DMS114 treated with DMSO at 0.1 percent for 48 hours (cell line): ENCODE measurements around the gene MAP3K2.

Source experiments
- DNase-seq: peaks from one replicate; lab custom pipeline; 2025; ENCODE audit not compliant: unreplicated experiment; lab: John Stamatoyannopoulos, UW

The MAP3K2 gene

GRCh38 chr2:127387655-127388422, at the start of gene MAP3K2:
MAP3K2 (minus strand) TSS chr2:127387975; CDS start chr2:127343129, 44,846 bp downstream.
- DNase-seq, result peak; percentile 54

DNA sequence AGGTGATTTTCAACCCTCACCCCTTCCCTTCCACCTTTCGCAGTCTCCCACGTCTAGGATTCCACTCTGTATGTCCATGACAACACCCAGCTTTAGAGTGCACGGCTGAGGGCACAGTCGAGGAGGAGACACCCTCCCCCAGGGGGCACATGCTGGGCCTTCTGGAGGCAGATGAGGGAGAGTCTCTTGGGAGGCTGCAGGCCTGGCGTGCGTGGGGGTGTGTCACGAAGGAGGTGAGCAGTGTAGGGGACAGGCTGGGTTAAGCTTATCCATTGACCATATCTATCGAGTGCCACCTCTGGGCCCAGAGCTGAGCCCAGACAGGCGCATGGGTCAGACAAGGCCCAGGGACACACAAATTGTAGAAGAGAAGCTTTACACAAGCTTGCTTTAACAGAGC, 49.3 kb upstream of the MAP3K2 start:
- no peak for DNase-seq

DNA sequence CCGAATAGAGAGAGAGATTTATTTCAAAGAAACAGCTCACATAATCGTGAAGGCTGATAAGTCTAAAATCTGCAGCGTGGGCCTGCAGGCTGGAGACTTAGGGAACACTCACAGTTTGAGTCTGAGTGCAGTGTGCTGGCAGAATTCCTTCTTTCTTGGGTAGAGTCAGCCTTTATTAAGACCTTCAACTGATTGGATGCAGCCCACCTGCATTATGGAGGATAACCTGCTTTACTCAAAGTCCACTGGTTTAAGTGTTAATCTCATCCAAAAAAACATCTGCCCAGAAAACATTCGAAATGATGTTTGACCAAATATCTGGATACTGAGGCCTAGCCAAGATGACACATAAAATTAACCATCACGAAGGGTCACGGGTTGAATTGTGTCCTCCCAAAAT, 46.7 kb upstream of the MAP3K2 start:
- DNase-seq, result no peak

GRCh38 chr2:127431408-127432023, 43.7 kb upstream of the MAP3K2 start:
- no peak for DNase-seq

- no peak for DNase-seq
Observed at GRCh38 chr2:127429844-127430425, 42.2 kb upstream of the MAP3K2 start.

- DNase-seq, result no peak
Observed at GRCh38 chr2:127429291-127429690, 41.5 kb upstream of the MAP3K2 start.

DNA sequence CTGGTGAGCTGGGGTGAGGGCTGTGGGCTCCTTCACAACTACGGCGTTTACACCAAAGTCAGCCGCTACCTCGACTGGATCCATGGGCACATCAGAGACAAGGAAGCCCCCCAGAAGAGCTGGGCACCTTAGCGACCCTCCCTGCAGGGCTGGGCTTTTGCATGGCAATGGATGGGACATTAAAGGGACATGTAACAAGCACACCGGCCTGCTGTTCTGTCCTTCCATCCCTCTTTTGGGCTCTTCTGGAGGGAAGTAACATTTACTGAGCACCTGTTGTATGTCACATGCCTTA, 41.0 kb upstream of the MAP3K2 start:
- no peak for DNase-seq

- DNase-seq, result no peak
Observed at GRCh38 chr2:127428057-127428814, 40.5 kb upstream of the MAP3K2 start.

DNA sequence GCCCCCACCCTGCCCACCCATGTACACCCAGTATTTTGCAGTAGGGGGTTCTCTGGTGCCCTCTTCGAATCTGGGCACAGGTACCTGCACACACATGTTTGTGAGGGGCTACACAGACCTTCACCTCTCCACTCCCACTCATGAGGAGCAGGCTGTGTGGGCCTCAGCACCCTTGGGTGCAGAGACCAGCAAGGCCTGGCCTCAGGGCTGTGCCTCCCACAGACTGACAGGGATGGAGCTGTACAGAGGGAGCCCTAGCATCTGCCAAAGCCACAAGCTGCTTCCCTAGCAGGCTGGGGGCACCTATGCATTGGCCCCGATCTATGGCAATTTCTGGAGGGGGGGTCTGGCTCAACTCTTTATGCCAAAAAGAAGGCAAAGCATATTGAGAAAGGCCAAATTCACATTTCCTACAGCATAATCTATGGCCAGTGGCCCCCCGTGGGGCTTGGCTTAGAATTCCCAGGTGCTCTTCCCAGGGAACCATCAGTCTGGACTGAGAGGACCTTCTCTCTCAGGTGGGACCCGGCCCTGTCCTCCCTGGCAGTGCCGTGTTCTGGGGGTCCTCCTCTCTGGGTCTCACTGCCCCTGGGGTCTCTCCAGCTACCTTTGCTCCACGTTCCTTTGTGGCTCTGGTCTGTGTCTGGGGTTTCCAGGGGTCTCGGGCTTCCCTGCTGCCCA, 39.7 kb upstream of the MAP3K2 start:
- DNase-seq, result no peak

DNA sequence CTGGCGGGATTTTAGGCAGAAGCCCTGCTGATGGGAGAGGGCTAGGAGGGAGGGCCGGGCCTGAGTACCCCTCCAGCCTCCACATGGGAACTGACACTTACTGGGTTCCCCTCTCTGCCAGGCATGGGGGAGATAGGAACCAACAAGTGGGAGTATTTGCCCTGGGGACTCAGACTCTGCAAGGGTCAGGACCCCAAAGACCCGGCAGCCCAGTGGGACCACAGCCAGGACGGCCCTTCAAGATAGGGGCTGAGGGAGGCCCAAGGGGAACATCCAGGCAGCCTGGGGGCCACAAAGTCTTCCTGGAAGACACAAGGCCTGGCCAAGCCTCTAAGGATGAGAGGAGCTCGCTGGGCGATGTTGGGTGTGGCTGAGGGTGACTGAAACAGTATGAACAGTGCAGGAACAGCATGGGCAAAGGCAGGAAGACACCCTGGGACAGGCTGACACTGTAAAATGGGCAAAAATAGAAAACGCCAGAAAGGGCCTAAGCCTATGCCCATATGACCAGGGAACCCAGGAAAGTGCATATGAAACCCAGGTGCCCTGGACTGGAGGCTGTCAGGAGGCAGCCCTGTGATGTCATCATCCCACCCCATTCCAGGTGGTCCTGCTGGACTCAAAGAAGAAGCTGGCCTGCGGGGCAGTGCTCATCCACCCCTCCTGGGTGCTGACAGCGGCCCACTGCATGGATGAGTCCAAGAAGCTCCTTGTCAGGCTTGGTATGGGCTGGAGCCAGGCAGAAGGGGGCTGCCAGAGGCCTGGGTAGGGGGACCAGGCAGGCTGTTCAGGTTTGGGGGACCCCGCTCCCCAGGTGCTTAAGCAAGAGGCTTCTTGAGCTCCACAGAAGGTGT, 39.0 kb upstream of the MAP3K2 start:
- DNase-seq, result no peak

DNA sequence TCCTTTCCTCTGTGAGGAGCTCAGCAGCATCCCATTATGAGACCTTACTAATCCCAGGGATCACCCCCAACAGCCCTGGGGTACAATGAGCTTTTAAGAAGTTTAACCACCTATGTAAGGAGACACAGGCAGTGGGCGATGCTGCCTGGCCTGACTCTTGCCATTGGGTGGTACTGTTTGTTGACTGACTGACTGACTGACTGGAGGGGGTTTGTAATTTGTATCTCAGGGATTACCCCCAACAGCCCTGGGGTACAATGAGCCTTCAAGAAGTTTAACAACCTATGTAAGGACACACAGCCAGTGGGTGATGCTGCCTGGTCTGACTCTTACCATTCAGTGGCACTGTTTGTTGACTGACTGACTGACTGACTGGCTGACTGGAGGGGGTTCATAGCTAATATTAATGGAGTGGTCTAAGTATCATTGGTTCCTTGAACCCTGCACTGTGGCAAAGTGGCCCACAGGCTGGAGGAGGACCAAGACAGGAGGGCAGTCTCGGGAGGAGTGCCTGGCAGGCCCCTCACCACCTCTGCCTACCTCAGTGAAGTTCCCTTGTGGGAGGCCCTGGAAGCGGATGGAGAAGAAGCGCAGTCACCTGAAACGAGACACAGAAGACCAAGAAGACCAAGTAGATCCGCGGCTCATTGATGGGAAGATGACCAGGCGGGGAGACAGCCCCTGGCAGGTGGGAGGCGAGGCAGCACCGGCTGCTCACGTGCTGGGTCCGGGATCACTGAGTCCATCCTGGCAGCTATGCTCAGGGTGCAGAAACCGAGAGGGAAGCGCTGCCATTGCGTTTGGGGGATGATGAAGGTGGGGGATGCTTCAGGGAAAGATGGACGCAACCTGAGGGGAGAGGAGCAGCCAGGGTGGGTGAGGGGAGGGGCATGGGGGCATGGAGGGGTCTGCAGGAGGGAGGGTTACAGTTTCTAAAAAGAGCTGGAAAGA, 38.0 kb upstream of the MAP3K2 start:
- no peak for DNase-seq

- no peak for DNase-seq
Observed at GRCh38 chr2:127424598-127425520, 37.1 kb upstream of the MAP3K2 start.

DNA sequence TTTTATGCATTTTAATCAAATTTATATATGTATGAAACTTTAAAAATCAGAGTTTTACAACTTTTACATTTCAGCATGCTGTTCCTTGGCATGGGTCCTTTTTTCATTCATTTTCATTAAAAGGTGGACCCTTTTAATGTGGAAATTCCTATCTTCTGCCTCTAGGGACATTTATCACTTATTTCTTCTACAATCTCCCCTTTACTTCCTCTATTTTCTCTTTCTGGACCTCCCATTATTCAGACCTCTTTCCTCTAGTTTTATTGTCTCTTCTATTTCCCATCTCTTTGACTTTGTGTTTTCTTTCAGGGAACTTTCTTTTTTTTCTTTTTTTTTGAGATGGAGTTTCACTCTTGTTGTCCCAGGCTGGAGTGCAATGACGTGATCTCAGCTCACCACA, 36.1 kb upstream of the MAP3K2 start:
- no peak for DNase-seq

DNA sequence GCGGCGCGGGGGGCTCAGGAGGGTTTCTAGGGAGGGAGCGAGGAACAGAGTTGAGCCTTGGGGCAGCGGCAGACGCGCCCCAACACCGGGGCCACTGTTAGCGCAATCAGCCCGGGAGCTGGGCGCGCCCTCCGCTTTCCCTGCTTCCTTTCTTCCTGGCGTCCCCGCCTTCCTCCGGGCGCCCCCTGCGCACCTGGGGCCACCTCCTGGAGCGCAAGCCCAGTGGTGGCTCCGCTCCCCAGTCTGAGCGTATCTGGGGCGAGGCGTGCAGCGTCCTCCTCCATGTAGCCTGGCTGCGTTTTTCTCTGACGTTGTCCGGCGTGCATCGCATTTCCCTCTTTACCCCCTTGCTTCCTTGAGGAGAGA, 35.7 kb upstream of the MAP3K2 start:
- DNase-seq, result no peak

DNA sequence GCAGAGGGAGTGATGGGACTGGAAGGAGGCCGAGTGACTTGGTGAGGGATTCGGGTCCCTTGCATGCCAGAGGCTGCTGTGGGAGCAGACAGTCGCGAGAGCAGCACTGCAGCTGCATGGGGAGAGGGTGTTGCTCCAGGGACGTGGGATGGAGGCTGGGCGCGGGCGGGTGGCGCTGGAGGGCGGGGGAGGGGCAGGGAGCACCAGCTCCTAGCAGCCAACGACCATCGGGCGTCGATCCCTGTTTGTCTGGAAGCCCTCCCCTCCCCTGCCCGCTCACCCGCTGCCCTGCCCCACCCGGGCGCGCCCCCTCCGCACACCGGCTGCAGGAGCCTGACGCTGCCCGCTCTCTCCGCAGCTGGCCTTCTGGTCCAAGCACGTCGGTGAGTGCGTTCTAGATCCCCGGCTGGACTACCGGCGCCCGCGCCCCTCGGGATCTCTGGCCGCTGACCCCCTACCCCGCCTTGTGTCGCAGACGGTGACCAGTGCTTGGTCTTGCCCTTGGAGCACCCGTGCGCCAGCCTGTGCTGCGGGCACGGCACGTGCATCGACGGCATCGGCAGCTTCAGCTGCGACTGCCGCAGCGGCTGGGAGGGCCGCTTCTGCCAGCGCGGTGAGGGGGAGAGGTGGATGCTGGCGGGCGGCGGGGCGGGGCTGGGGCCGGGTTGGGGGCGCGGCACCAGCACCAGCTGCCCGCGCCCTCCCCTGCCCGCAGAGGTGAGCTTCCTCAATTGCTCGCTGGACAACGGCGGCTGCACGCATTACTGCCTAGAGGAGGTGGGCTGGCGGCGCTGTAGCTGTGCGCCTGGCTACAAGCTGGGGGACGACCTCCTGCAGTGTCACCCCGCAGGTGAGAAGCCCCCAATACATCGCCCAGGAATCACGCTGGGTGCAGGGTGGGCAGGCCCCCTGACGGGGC, 35.0 kb upstream of the MAP3K2 start:
- no peak for DNase-seq

GRCh38 chr2:127421871-127422558, 34.2 kb upstream of the MAP3K2 start:
- DNase-seq, result no peak
